ENCODE data around the gene DYNC1I1.

The DYNC1I1 gene

DNA sequence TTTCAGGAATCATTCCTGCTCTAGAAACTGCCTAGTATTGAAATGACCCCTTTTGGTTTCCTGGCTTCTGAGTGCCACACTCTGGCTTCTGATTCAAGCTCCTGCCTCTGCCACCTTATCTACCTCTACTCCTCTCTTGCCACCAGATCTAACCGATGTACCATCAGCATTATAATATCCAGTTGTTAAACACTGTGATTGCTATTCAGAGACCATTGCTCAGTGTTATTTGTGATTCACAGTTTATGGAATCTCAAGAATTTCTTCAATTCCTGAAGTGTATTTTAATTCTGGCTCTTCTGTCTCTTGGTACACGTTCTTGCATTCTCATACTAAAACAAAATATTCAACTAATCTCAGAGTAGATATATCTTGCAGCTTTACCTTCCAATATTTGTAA lies 88.7 kb downstream of the DYNC1I1 start:
- DNase-seq (ENCODE audit: low read depth): no peak

DNA sequence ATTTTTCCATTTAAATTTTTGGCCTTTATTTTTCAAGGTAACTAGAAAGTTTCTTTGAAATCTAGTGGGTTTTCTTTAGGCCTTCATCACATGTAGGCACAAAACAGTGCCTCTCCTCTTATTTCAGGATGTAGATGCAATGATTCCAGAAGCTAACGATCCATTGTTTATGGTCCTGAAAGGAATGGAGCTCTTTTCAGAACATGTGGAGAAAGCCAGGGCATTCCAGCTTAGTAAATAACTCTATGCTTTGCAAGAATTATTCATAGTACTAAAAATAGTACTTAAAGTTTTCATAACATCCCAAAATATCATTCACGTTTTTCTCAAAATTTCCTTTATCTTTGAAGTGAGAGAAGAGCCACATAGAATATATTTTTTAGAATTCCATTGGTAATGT lies 91.3 kb downstream of the DYNC1I1 start:
- no peak for DNase-seq (ENCODE audit: low read depth)

DNA sequence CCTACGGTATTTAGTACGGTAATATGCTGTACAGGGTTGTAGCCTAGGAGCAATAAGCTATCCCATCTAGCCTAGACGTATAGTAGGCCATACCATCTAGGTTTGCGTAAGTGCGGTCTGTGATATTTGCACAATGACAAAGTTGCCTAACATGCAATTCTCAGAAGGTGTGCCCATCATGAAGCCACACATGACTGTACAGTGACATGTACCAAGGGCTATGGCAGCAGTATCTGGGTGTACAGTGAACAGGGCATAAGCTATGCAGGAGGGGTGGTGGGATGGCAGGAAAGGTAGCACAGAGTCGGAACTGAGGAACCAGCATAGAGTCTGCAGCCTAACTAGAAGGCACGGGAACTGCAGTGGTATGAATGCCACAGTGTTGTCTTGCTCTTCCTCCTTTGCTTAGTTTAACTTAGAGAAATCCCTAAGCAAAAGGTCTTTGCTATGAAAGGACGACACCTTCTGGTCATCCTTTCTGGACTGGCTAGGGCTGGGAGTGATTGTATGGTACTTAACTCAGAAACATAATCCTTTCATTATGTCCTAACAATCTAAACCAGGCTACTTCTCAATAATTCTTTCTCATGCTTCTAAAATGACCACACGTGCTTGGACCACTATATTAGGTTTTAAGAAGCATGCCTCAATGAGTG lies 93.5 kb downstream of the DYNC1I1 start:
- DNase-seq (ENCODE audit: low read depth): no peak

DNA sequence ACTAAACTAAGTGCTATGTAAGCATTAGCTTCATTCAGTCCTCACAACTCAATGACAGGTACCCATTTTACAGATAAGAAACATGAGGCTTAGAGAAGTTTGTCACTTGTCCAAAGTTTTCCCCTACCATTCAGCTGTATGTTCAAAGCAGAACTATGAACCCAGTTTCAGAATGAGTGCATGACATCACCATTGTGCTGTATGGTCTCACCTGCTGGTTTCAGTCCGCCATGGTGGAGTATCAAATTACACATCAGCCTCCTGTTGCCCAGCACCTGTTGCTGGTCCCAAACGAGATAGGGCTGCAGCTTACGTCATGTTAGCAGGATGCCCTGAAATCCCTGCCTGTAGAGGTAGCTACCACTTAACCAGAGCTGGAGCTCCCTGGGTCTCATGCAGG lies 95.0 kb downstream of the DYNC1I1 start:
- DNase-seq (ENCODE audit: low read depth): no peak

DNA sequence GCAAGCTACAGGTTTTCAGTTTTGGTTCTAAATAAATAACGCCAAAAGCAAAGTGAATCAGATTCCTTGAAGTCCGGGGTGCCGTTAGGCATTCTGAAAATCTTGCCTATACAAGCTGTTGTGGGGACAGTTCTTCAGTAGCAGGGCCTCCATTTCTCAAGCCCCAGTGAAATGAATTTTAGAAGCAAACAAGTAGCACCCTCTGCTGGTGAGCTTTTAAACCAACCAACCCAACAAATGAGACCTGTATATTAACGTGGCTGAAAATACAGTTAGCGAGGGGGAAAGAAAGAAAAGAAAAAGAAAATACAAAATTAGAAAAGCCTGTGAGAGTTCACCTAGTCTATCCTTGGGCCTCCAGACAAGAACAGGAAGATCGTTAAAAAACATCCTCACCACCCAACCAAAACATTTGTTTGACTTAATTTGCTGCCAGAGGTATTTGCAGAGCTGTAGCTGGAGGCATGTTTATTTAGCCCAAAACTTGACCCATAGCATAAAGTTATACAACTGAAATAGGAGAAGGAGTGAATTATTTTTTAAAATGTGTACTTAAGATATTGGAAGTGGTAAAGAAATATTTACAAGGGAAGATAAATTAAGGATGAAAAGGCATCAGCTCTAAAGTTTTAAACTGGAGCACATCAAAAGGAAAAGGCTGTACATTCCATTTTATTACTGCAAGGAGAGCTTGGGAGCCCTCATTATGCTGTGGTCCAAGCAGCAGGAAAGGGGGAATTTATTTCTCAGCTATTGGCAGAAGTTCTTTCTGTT lies 98.9 kb downstream of the DYNC1I1 start:
- no peak for DNase-seq (ENCODE audit: low read depth)

DNA sequence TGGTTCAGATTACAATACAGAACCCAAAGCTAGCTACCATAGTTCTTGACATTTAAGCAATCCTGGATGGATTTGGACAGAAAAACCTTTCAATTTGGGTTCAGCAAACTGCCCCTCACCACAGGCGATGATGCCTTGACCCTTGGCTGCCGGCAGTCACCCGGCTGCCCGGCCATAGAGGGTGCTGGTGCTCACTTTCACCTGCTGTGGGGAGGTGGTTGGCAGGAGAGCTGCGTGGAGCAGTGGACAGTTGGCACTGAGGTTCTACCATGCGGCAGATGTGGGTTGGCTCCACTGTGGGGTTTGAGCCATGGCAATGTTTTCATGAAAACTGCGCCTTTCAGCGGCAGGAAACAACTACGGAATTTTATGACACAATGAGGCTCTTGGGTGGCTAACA lies 99.5 kb downstream of the DYNC1I1 start:
- no peak for DNase-seq (ENCODE audit: low read depth)

DNA sequence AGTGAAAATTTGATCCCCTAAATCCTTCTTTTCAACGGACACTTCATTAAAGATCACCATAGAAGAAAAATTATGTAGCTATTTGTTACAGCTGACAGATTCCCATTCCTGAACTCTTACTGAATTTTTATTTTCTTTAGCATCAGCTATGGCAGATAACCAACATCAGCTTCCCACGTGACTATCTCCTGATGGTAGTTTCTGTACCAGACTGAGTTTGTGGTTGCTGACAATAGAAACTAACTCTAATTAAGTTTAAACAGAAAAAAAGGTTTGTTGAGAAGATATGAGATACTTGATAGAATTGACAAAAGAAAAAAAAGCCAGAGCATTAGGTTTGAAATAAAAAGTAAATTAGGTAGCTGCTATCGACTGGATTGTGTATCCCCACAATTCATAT lies 101.8 kb downstream of the DYNC1I1 start:
- no peak for DNase-seq (ENCODE audit: low read depth)

DNA sequence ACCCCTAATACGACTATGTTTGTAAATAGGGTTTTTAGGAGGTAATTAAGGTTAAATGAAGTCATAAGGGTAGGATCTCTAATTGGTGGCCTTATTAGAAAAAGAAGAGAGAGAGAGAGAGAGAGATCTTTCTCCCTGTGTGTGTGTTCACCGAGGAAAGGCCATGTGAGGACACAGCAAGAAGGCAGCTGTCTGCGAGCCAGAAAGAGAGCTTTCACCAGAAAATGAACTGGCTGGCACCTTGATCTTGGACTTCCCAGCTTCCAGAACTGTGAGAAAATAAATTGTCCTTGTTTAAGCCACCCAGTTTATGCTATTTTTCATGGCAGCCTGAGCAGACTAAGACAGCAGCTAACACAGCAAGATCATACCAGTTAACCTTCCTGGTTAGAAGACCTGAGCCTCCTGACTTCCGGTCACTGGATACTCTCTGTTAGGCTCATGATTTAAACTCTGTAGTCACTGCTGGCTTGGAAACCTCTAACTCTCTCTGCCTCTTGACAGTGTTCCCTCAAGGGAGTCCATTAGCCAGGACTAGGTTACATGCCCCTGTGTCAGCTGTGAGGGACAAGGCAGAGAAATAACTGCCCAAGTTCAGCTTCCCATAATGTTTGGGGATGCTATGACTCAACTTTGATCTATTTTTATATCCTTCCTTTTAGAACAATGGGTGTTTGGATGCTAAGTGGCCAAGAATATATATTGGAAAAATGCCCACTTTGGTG lies 102.3 kb downstream of the DYNC1I1 start:
- no peak for DNase-seq (ENCODE audit: low read depth)

DNA sequence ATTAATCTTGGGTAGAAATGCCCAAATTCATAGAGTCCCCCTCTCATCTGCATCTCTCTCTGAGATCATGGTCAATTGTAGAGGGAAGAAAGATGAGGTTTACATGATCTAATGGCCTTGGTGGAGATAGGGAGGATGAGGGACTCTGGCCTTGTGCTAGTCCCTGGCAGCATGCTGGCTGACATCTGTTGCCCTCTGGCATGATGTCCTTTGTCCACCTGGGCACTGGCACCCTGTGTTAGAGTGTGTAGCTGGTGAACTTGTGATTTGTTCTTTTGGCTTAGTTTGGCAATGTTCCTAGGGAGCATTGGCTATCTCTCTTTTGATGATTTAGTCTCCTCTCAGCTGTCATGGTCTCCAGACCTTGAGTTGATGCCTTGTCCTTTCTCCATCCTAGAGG lies 103.2 kb downstream of the DYNC1I1 start:
- DNase-seq (ENCODE audit: low read depth): no peak

DNA sequence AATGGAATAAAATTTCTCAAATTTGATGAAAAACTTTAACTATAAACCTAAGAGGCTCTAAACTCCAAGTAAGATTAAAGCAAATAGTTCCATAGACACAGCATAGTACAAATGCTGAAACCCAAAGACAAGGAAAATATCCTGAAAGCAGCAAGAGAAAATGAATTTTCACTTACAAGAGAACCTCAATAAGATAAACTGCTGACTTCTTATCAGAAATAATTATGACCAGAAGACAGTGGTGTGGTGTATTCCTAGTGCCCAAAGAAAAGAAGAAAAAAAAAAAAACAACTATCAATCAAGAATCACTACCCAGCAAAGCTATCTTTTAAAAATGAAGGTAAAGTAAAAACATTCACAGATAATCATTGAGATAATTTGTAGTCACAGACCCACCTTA lies 106.3 kb downstream of the DYNC1I1 start:
- DNase-seq (ENCODE audit: low read depth): no peak

DNA sequence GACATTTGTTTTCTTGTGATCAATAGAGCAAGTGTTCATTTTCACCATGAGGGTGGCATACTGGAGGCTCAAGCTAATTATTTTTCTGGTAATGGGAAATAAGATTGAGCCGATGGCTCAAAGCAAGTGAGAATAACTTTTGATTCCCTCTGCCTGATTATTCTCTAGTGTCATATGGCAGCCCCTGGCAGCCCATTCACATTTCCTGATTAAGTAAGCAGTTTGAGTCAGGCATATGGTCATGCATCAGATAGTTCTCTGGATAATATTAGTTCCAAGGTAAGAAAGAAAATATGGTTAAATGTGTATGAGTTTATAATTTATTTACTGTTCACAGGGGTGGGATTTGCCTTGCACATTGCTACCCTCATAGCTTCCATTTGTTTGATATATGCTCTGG lies 109.2 kb downstream of the DYNC1I1 start:
- no peak for DNase-seq (ENCODE audit: low read depth)

DNA sequence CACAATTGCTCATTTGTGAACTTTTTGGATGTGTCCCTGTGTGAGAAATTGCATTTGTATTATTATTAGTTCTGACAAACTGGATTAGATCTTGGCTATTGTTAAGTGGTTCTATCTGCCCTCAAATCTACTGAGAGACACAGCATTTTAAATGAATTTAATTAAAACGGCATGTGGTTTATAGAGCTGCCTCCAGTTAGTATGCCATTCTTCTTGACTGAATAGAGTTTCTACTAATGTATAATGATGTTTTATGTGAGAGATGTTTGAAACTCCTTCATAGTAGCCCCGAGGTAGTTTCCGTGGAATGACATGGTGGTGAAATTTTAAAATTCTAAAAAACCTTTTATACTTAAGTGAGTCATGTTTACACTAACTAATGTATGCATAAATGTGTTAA lies 110.9 kb downstream of the DYNC1I1 start:
- no peak for DNase-seq (ENCODE audit: low read depth)

DNA sequence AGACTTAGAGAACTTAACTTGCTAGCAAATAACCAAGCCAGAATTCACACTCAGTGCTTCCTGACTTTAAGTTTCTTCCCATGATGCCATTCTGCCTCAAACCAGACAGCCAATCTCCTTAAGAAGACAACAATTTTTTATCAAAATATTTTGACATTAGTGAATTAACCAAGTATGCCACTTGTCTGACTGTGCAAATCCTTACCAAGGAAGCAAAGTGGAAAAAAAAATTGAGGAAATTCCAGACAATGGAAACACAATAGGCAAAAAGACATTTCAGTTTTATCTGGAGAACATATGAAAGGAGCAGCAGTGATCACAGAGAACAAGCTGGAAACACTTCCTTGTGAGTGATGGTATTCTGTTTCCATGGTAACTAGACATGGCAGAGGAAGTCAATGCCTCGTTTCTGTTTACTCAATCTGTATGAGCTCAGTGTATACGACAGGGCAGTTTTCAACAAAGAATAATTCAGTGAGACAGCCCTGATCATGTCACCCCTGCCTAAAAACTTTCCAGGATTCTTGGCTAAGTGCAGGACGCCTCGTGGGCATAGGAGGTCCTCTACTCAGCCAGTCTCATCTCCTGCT lies 114.2 kb downstream of the DYNC1I1 start:
- DNase-seq (ENCODE audit: low read depth): no peak

DNA sequence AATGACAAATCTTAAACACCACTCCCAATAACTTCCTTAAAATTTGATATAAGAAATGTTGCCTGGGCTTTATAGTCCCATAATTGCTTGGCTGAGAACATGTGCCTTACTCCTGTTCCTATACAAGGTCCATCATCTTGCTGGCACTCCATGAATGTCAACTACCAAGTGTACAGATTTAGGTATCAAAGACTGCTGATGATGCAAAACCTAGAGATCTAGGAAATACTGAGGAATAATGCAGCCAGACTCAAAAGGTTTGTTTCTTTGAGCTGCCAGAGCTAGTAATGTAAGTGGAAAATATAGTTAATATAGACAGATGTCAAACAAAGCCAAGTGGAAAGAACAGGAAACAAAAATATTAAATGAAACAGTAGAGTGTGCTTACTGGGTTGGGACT lies 121.1 kb downstream of the DYNC1I1 start:
- no peak for DNase-seq (ENCODE audit: low read depth)

DNA sequence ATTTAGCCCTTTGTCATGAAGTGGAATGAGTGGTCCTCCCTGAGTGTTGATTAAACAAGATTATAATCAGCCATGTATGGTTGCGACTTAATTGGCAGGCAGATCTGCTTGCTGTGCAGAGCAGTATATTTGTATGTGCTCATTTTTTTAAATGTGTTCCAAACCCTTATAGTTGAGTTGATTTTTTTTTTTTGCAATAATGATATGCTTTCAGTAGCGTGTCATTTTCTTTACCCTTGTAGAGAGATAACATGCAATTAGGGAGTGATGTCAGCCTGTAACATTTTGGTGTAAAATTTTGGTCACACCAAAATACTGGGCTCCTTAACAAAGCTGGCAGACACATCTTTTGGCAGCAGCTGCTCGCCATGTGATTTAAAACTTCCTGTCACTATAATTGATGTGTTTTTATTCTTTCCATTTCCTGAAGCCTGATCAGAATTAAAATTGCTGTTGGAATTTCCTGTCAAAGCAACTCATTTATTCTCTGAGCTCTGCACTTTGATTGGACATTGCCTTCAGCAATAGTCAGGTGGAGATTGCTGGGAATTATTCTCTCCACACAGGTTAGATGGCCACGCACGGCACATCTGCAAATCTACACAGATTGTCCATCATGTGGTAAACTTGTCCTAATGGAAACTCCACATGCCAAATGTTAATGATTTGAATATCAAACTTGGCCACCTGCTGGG lies 125.3 kb downstream of the DYNC1I1 start:
- no peak for DNase-seq (ENCODE audit: low read depth)

DNA sequence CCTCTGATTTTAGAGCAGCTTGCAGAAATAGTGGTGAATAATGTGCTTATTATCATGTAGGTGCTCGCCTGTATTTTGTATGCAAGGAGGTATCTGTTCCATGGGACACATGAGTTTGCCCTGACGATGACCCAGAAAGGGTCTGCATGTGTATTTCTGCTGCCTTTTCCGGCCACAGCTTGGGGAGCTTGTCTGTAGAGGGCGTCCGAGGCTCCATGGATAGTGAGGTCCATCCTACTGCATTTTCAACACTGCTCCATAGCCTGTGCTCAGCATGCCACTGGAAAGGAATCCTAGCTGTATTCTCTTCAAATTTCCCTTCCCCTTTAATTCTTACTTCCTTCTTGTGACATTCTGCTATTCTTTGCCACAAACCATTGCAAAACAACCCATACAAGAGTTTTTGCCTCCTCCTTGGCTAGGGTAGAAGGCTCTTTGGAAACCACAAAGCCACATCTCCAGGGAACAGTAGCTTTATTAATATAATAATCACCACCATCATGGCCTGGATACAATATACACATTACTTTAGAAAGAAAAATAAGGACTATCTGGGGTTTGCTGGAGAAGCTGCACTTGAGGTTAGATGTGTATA lies 127.7 kb downstream of the DYNC1I1 start:
- DNase-seq (ENCODE audit: low read depth): no peak

DNA sequence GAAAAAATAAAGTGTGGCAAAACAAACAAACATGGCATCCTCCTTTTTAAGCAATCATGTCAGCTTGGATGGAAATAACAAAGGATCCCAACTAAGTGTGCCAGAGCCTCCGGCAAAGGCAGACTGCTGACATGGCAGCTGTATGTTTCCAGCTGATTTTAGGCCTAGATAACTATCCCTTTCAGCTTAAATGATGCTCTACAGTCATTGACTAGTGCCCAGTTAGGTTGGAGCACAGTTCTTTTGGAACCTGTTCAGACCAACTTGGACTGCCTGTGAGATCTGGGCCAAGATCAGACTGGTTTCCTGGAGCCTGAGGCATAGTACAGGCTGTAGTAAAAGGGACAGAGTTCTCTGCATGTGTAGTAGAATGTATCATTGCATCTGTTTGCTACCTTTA lies 128.7 kb downstream of the DYNC1I1 start:
- no peak for DNase-seq (ENCODE audit: low read depth)

DNA sequence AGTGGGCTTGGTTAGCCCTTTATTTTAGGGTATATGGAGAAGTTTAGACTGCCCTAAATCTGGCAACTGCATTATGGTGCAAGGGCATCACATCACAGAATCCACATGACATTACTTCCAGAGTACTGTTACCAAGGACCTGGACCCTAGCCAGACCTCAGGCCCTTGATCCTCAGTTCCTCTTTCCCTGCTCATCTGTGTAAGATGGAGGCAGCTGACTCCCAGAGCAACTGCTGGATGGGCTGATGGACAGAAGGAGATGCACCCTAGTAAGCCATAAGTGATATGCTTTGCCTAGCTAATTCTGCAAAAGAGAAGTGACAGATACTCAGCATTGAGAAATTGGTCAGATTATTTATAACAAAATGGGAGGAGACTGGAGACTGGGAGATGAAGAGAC lies 131.7 kb downstream of the DYNC1I1 start:
- no peak for DNase-seq (ENCODE audit: low read depth)

DNA sequence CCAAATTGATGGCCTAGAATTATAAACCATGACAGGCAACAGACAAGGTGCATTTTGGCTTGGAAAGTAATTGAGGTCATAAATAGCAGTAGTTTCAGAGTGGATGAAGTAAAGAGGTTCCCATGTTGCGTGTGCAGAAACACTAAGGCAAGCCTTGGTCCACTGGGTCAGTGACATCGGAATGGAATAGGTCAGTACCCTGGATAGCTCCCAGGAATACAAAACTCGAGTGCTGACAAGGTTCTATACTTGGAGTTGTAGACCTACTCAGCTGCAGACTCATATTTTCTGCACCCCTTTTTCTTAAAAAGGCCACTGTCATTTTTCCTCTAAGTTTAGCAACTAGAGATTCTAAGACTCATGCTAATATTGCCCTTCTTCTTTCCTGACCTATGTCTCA lies 132.8 kb downstream of the DYNC1I1 start:
- no peak for DNase-seq (ENCODE audit: low read depth)

DNA sequence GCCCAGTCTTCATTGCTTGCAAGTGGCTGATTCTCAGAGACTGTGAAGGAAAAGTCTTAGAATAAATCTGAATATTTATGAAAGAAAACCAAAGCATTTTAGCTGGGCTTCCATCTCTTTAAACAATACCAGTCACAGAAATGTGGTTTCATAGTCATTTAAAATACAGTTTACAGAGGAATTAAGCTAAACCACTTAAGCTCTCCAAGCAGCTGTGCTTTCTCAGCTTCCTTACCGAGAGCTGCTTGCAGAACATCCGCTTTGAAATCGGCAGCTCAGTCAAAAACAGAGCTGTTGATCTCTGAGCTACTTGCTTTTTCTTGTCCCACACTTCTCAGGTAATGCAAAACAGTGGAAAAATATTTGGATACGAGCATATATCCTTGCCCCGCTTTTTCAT lies 134.5 kb downstream of the DYNC1I1 start:
- DNase-seq (ENCODE audit: low read depth): no peak

DNA sequence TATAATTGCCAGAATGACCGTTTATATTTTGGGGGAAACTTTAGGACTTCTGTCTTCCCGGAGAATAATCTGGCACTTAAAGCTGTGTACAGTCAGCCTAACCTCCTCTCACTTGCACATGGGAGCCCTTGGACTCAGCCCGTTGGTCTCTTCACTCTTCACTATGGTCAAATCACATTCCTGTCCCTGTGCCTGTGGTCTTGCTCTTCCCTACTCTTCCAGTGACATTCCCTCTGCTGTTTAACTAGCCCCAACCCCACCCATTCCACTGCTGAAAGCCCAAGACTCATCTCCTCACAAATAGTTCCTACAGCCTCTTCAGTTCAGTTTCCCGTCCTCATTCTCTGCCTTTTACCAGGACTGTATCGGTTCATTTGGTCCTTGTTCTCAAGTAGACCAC lies 135.0 kb downstream of the DYNC1I1 start:
- DNase-seq (ENCODE audit: low read depth): no peak

DNA sequence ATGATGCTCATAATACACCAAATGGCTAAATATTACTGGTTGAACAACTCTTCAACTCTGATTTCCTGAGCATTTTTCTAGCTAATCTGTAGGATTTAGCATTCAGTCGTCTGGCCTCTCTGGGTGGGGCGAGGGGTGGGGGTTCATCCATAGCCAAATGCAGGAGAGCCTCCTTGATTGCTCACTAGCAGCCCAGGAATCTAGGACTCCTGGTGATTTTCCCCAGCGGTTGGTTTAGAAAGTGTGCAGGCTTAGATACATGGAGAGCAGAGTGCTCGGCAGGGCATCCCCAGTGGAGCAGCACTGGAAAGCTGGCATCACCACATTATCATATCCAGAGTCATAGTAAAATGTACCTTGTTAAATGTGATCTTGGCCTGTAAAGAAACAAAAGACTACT lies 136.1 kb downstream of the DYNC1I1 start:
- DNase-seq (ENCODE audit: low read depth): no peak
